ENCODE results near the gene CDH15. TPM values are rescaled to one million over a fixed set of nuclear protein-coding genes. Genes with fewer than 3 reads are reported as not detected.

Gene CDH15
- total and polyA plus RNA-seq, 2 of the 13 experiments (the other 11 are each of a cell fraction or from before 2014, with no cell fraction given), result 0.74 to 2.2 TPM

DNA sequence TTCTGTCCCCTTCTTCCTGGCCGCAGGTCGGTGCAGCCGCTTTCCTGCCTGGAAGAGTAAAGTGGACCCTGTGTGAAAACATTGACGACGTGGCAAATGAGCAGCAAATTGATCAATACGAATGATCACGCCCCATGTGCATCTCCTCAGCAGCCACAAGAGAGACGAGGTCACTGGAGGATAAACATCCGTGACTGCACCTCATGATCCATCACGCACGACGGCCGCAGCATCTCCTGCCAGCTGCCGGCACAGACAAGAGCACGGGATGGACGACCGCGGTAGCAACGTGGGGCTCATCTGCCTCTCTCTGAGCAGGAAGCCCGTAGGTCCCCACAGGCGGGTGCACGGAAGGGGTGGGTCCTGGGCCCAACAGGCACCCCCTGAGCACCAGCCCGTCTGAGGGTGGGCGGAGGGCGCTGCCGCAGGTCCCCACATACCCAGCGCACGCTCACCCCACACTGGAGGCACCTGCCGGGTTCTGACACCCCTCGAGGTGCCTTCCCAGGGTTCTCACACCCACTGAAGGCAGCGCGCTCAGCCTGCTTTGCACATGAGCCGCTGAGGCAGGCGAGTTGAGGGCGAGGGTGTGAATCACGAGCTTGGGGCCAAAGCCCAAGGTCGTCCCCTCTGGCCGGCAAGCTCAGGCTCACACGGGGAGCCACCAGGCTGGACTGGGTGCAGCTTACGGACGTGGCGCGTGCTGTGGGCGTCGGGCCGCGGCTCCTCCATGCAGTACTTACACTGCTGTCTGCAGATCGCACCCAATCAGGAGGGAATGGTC is 12.3 kb upstream of the CDH15 start (continued):
- TF ChIP-seq ZNF136 (CRISPR knock-in tag; IDR thresholded peaks at IDR 0.05; ENCODE audit: low read depth) (peak; percentile 86; the same call in 1 of the 2 replicates), ZNF883 (CRISPR knock-in tag; IDR thresholded peaks at IDR 0.05; ENCODE audit: not compliant biosample characterization) (peak; percentile 98), SP4 (CRISPR knock-in tag; IDR thresholded peaks at IDR 0.05) (peak; percentile 62; the same call in 1 of the 2 replicates), MTA3 (CRISPR knock-in tag; IDR thresholded peaks at IDR 0.05) (no peak), CHCHD3 (CRISPR knock-in tag; IDR thresholded peaks at IDR 0.05) (0 out of 2 replicates have a peak, but pooled peaks have one; percentile 54), ZNF496 (CRISPR knock-in tag; IDR thresholded peaks at IDR 0.05; ENCODE audit: insufficient replicate concordance) (no peak), DNMT3B (CRISPR knock-in tag; conservative IDR thresholded peaks at IDR 0.05) (no peak), RCOR2 (CRISPR knock-in tag; IDR thresholded peaks at IDR 0.05) (peak; percentile 60; the same call in 1 of the 2 replicates), HNRNPLL (IDR thresholded peaks at IDR 0.05; ENCODE audit: low read depth, low read length, poor library complexity, severe bottlenecking) (peak; percentile 70), SIX1 (CRISPR knock-in tag; IDR thresholded peaks at IDR 0.05; ENCODE audit: borderline replicate concordance) (no peak), TEAD3 (CRISPR knock-in tag; optimal IDR thresholded peaks at IDR 0.05; ENCODE audit: borderline replicate concordance) (no peak), SAP130 (CRISPR knock-in tag; IDR thresholded peaks at IDR 0.05; ENCODE audit: low read depth) (peak; percentile 69), MEF2D (CRISPR knock-in tag; IDR thresholded peaks at IDR 0.05) (peak; percentile 85; the same call in 1 of the 2 replicates), RBM39 (IDR thresholded peaks at IDR 0.05; ENCODE audit: low read depth, low read length, poor library complexity, severe bottlenecking) (no peak), CBX5 (CRISPR knock-in tag; IDR thresholded peaks at IDR 0.05; ENCODE audit: borderline replicate concordance) (no peak; the same call in 1 of the 2 replicates), ZNF263 (CRISPR knock-in tag; IDR thresholded peaks at IDR 0.05) (peak; percentile 56; the same call in 1 of the 2 replicates), MED1 (CRISPR knock-in tag; IDR thresholded peaks at IDR 0.05) (peak; percentile 80), GMEB1 (CRISPR knock-in tag; IDR thresholded peaks at IDR 0.05; ENCODE audit: borderline replicate concordance) (peak; percentile 71), PRPF4 (IDR thresholded peaks at IDR 0.05; ENCODE audit: low read depth, low read length, poor library complexity, severe bottlenecking) (no peak), HDAC6 (IDR thresholded peaks at IDR 0.05; ENCODE audit: low read depth, low read length) (no peak), MXD1 (CRISPR knock-in tag; IDR thresholded peaks at IDR 0.05) (peak; percentile 93)
- TF ChIP-seq, protein P1, sequence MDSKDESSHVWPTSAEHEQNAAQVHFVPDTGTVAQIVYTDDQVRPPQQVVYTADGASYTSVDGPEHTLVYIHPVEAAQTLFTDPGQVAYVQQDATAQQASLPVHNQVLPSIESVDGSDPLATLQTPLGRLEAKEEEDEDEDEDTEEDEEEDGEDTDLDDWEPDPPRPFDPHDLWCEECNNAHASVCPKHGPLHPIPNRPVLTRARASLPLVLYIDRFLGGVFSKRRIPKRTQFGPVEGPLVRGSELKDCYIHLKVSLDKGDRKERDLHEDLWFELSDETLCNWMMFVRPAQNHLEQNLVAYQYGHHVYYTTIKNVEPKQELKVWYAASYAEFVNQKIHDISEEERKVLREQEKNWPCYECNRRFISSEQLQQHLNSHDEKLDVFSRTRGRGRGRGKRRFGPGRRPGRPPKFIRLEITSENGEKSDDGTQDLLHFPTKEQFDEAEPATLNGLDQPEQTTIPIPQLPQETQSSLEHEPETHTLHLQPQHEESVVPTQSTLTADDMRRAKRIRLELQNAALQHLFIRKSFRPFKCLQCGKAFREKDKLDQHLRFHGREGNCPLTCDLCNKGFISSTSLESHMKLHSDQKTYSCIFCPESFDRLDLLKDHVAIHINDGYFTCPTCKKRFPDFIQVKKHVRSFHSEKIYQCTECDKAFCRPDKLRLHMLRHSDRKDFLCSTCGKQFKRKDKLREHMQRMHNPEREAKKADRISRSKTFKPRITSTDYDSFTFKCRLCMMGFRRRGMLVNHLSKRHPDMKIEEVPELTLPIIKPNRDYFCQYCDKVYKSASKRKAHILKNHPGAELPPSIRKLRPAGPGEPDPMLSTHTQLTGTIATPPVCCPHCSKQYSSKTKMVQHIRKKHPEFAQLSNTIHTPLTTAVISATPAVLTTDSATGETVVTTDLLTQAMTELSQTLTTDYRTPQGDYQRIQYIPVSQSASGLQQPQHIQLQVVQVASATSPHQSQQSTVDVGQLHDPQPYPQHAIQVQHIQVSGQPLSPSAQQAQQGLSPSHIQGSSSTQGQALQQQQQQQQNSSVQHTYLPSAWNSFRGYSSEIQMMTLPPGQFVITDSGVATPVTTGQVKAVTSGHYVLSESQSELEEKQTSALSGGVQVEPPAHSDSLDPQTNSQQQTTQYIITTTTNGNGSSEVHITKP (CRISPR knock-in tag; IDR thresholded peaks at IDR 0.05; ENCODE audit: low read depth), result no peak
- TF ChIP-seq, protein P2, sequence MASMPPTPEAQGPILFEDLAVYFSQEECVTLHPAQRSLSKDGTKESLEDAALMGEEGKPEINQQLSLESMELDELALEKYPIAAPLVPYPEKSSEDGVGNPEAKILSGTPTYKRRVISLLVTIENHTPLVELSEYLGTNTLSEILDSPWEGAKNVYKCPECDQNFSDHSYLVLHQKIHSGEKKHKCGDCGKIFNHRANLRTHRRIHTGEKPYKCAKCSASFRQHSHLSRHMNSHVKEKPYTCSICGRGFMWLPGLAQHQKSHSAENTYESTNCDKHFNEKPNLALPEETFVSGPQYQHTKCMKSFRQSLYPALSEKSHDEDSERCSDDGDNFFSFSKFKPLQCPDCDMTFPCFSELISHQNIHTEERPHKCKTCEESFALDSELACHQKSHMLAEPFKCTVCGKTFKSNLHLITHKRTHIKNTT (CRISPR knock-in tag; IDR thresholded peaks at IDR 0.05), result no peak
